ENCODE measurements around the gene KRTAP5-6. TPM values are rescaled to one million over a fixed set of nuclear protein-coding genes. Genes with fewer than 3 reads are reported as not detected.

KRTAP5-6 gene
- total RNA-seq, 8 experiments from 2014 or later = not detected

GRCh38 chr11:1735271-1735670, 38.3 kb downstream of the KRTAP5-6 start:
- H3K27ac ChIP-seq = no peak overlapping the region
- peaks cover 6 to 13% of the 10 kb centered on the region in 2 donors for H3K4me1 ChIP-seq (replicated peaks in 1 of 2)
- H3K4me3 ChIP-seq = no peak overlapping the region
- in situ Hi-C loops (cut with MboI; ENCODE audit: low pct_unique_long_range_greater_than_20kb in 2 of 9, low sequenced_read_pairs in 9 of 9, unreplicated experiment in 9 of 9) = no loop called here
- ATAC-seq (replicated peaks in 6 of 8) = no peak
- 20 to 89% (median 74%) methylated on average over 1 to 9 of the region's 16 CpGs; no CpG with 5 or more reads in 1 of the 10 experiments for WGBS, 10 experiments

GRCh38 chr11:1736447-1736992, 39.5 kb downstream of the KRTAP5-6 start:
- H3K4me1 ChIP-seq (replicated peaks in 1 of 2) = peaks cover 6 to 13% of the 10 kb centered on the region in 2 donors
- in situ Hi-C loops (cut with MboI; ENCODE audit: low pct_unique_long_range_greater_than_20kb in 2 of 9, low sequenced_read_pairs in 9 of 9, unreplicated experiment in 9 of 9) = no loop called here
- WGBS, 10 experiments = 0 to 58% (median 41%) methylated on average over 2 to 3 of the region's 3 CpGs; no CpG with 5 or more reads in 1 of the 10 experiments
- no peak overlapping the region for H3K4me3 ChIP-seq
- H3K27ac ChIP-seq = no peak overlapping the region
- no peak for ATAC-seq (replicated peaks in 6 of 8)

GRCh38 chr11:1737080-1737757, 40.2 kb downstream of the KRTAP5-6 start:
- no peak for ATAC-seq (replicated peaks in 6 of 8)
- no peak overlapping the region for H3K27ac ChIP-seq
- 46 to 80% (median 61%) methylated on average over 3 to 6 of the region's 6 CpGs for WGBS, 10 experiments
- H3K4me1 ChIP-seq (replicated peaks in 1 of 2) = peaks cover under 1 to 7% of the 10 kb centered on the region in 2 donors
- in situ Hi-C loops (cut with MboI; ENCODE audit: low pct_unique_long_range_greater_than_20kb in 2 of 9, low sequenced_read_pairs in 9 of 9, unreplicated experiment in 9 of 9) = no loop called here
- no peak overlapping the region for H3K4me3 ChIP-seq

- no peak for ATAC-seq (replicated peaks in 6 of 8)
- in situ Hi-C loops (cut with MboI; ENCODE audit: low pct_unique_long_range_greater_than_20kb in 2 of 9, low sequenced_read_pairs in 9 of 9, unreplicated experiment in 9 of 9) = no loop called here
- no peak overlapping the region for H3K4me3 ChIP-seq
- H3K27ac ChIP-seq = no peak overlapping the region
- WGBS, 10 experiments = 40 to 100% (median 81%) methylated on average over 1 to 9 of the region's 10 CpGs
- no peaks in the 10 kb centered on the region for H3K4me1 ChIP-seq (replicated peaks in 1 of 2)
Observed at GRCh38 chr11:1738380-1738779, 41.4 kb downstream of the KRTAP5-6 start.

- Histone ChIP-seq H3K27ac (no peak overlapping the region), H3K4me3 (no peak overlapping the region), H3K4me1 (replicated peaks in 1 of 2) (no peaks in the 10 kb centered on the region)
- 18 to 100% (median 40%) methylated on average over 1 to 7 of the region's 8 CpGs; no CpG with 5 or more reads in 1 of the 10 experiments for WGBS, 10 experiments
- ATAC-seq (replicated peaks in 6 of 8) = no peak
- in situ Hi-C loops (cut with MboI; ENCODE audit: low pct_unique_long_range_greater_than_20kb in 2 of 9, low sequenced_read_pairs in 9 of 9, unreplicated experiment in 9 of 9) = no loop called here
Observed at GRCh38 chr11:1739576-1739975, 42.6 kb downstream of the KRTAP5-6 start.

- no peak overlapping the region for H3K4me3 ChIP-seq
- no peaks in the 10 kb centered on the region for H3K4me1 ChIP-seq (replicated peaks in 1 of 2)
- no peak for ATAC-seq (replicated peaks in 6 of 8)
- no peak overlapping the region for H3K27ac ChIP-seq
- in situ Hi-C loops (cut with MboI; ENCODE audit: low pct_unique_long_range_greater_than_20kb in 2 of 9, low sequenced_read_pairs in 9 of 9, unreplicated experiment in 9 of 9) = no loop called here
- 29 to 76% (median 63%) methylated on average over 1 to 6 of the region's 8 CpGs; no CpG with 5 or more reads in 1 of the 10 experiments for WGBS, 10 experiments
Observed at GRCh38 chr11:1740786-1741530, 44.0 kb downstream of the KRTAP5-6 start.

- Histone ChIP-seq H3K4me1 (replicated peaks in 1 of 2) (no peaks in the 10 kb centered on the region), H3K4me3 (no peak overlapping the region), H3K27ac (no peak overlapping the region)
- in situ Hi-C loops (cut with MboI; ENCODE audit: low pct_unique_long_range_greater_than_20kb in 2 of 9, low sequenced_read_pairs in 9 of 9, unreplicated experiment in 9 of 9) = no loop called here
- whole genome bisulfite sequencing, 10 experiments = 60 to 100% (median 70%) methylated on average over 1 to 3 of the region's 4 CpGs; no CpG with 5 or more reads in 6 of the 10 experiments
- no peak for ATAC-seq (replicated peaks in 6 of 8)
Observed at GRCh38 chr11:1741741-1742140, 44.7 kb downstream of the KRTAP5-6 start.

- H3K27ac ChIP-seq = no peak overlapping the region
- H3K4me1 ChIP-seq (replicated peaks in 1 of 2) = no peaks in the 10 kb centered on the region
- WGBS, 10 experiments = 37 to 68% (median 50%) methylated on average over 2 to 4 of the region's 4 CpGs
- in situ Hi-C loops (cut with MboI; ENCODE audit: low pct_unique_long_range_greater_than_20kb in 2 of 9, low sequenced_read_pairs in 9 of 9, unreplicated experiment in 9 of 9) = no loop called here
- H3K4me3 ChIP-seq = no peak overlapping the region
- ATAC-seq (replicated peaks in 6 of 8) = no peak
Observed at GRCh38 chr11:1742371-1742770, 45.4 kb downstream of the KRTAP5-6 start.

GRCh38 chr11:1742869-1743584, 46.0 kb downstream of the KRTAP5-6 start:
- no peaks in the 10 kb centered on the region for H3K4me1 ChIP-seq (replicated peaks in 1 of 2)
- no peak overlapping the region for H3K4me3 ChIP-seq
- no peak overlapping the region for H3K27ac ChIP-seq
- ATAC-seq (replicated peaks in 6 of 8) = no peak
- 56 to 83% (median 67%) methylated on average over 3 of the region's 3 CpGs; no CpG with 5 or more reads in 1 of the 10 experiments for WGBS, 10 experiments
- in situ Hi-C loops (cut with MboI; ENCODE audit: low pct_unique_long_range_greater_than_20kb in 2 of 9, low sequenced_read_pairs in 9 of 9, unreplicated experiment in 9 of 9) = no loop called here

GRCh38 chr11:1743585-1744136, 46.7 kb downstream of the KRTAP5-6 start:
- in situ Hi-C loops (cut with MboI; ENCODE audit: low pct_unique_long_range_greater_than_20kb in 2 of 9, low sequenced_read_pairs in 9 of 9, unreplicated experiment in 9 of 9) = no loop called here
- Histone ChIP-seq H3K4me3 (no peak overlapping the region), H3K4me1 (replicated peaks in 1 of 2) (peaks cover 0 to under 1% of the 10 kb centered on the region in 2 donors), H3K27ac (no peak overlapping the region)
- 30 to 80% (median 53%) methylated on average over 1 to 6 of the region's 10 CpGs; no CpG with 5 or more reads in 3 of the 10 experiments for WGBS, 10 experiments
- ATAC-seq (replicated peaks in 6 of 8) = no peak

- ATAC-seq (replicated peaks in 6 of 8) = peak in 3 of 8 experiments; percentile 24 to 72 (median 47)
- WGBS, 10 experiments = 40% methylated on average over 2 of the region's 23 CpGs; no CpG with 5 or more reads in 9 of the 10 experiments
- Histone ChIP-seq H3K4me3 (no peak overlapping the region), H3K27ac (no peak overlapping the region), H3K4me1 (replicated peaks in 1 of 2) (peaks cover 0 to 5% of the 10 kb centered on the region in 2 donors)
- in situ Hi-C loops (cut with MboI; ENCODE audit: low pct_unique_long_range_greater_than_20kb in 2 of 9, low sequenced_read_pairs in 9 of 9, unreplicated experiment in 9 of 9) = no loop called here
Observed at GRCh38 chr11:1744137-1744886, 47.3 kb downstream of the KRTAP5-6 start.
